K562 (cell line): Measurements from ENCODE around the gene ST6GALNAC2. TPM values are rescaled to one million over a fixed set of nuclear protein-coding genes. Genes with fewer than 3 reads are reported as not detected.

Source experiments
- EHMT2 ChIP-seq: fragments of 450-650 bp; IDR thresholded peaks from 2 replicates; pipeline ENCODE4 v1.6.1; 2018; ENCODE audit warnings: antibody characterized with exemption
- ELK3 ChIP-seq: fragments of 450-650 bp; formaldehyde crosslinking; IDR thresholded peaks from 2 replicates; pipeline ENCODE4 v1.4.0; 2020; ENCODE audit warnings: mild to moderate bottlenecking
- HDAC2 ChIP-seq: fragments of 450-650 bp; IDR thresholded peaks from 2 replicates; pipeline ENCODE4 v1.6.1; 2016; ENCODE audit warnings: mild to moderate bottlenecking
- HNRNPUL1 ChIP-seq: fragments of 200-400 bp; formaldehyde crosslinking; IDR thresholded peaks from 2 replicates; pipeline ENCODE4 v1.6.1; 2017; ENCODE audit warnings: low read length
- KDM5B ChIP-seq: fragments of 200-600 bp; sonication (generic); IDR thresholded peaks from 2 replicates; pipeline ENCODE4 v1.6.1; 2012; ENCODE audit warnings: low read depth, mild to moderate bottlenecking, moderate library complexity, low read length, control low read depth, inconsistent platforms; ENCODE audit not compliant: insufficient replicate concordance
- KLF10 ChIP-seq: fragments of 250-450 bp; sonication (Bioruptor Pico); IDR thresholded peaks from 2 replicates; pipeline ENCODE4 v1.6.1; 2021; ENCODE audit warnings: matching md5 sums
- NFXL1 ChIP-seq: fragments of 450-650 bp; formaldehyde crosslinking; IDR thresholded peaks from 2 replicates; pipeline ENCODE4 v1.4.0; 2021; ENCODE audit warnings: mild to moderate bottlenecking
- PKNOX1 ChIP-seq: fragments of 450-650 bp; IDR thresholded peaks from 2 replicates; pipeline ENCODE4 v1.6.1; 2016
- POLR2G ChIP-seq: fragments of 200-400 bp; formaldehyde crosslinking; IDR thresholded peaks from 2 replicates; pipeline ENCODE4 v1.6.1; 2017; ENCODE audit warnings: low read depth, mild to moderate bottlenecking, antibody characterized with exemption, low read length, moderate library complexity
- RUNX1 ChIP-seq: sonication (generic); IDR thresholded peaks from 2 replicates; pipeline ENCODE4 v1.6.1; 2016; ENCODE audit warnings: antibody characterized with exemption, low read depth
- SP1 ChIP-seq: sonication (generic); formaldehyde crosslinking; IDR thresholded peaks from 2 replicates; pipeline ENCODE4 v1.8.1; 2022; ENCODE audit warnings: mild to moderate bottlenecking, missing genetic modification reagents
- SP2 ChIP-seq: IDR thresholded peaks from 2 replicates; pipeline ENCODE4 v1.6.1; 2011; ENCODE audit warnings: mild to moderate bottlenecking, low read depth, low read length, moderate library complexity; ENCODE audit not compliant: poor library complexity, severe bottlenecking; ENCODE audit errors: extremely low read depth
- SRSF1 ChIP-seq: fragments of 200-400 bp; formaldehyde crosslinking; IDR thresholded peaks from 2 replicates; pipeline ENCODE4 v1.6.1; 2017; ENCODE audit warnings: mild to moderate bottlenecking, low read depth, low read length, moderate library complexity
- VEZF1 ChIP-seq: fragments of 200-800 bp; sonication (Bioruptor generic); IDR thresholded peaks from 2 replicates; pipeline ENCODE4 v1.6.1; 2017; ENCODE audit warnings: missing genetic modification characterization, missing compliant biosample characterization
- ZFP36 ChIP-seq: fragments of 150-350 bp; IDR thresholded peaks from 2 replicates; pipeline ENCODE4 v1.6.1; 2018; ENCODE audit warnings: low read length, low read depth; ENCODE audit not compliant: partially characterized antibody
- ZNF282 ChIP-seq: sonication (generic); formaldehyde crosslinking; IDR thresholded peaks from 2 replicates; pipeline ENCODE4 v1.8.1; 2023; ENCODE audit warnings: missing genetic modification reagents
- ZNF586 ChIP-seq: fragments of 450-650 bp; formaldehyde crosslinking; conservative IDR thresholded peaks from 2 replicates; pipeline ENCODE4 v1.4.0; 2020; ENCODE audit warnings: mild to moderate bottlenecking, moderate library complexity
- polyA plus RNA-seq, 8 experiments: library from polyadenylated mRNA; depleted of rRNA in 4 of 8; stranded (reverse) in 5 of 8; unstranded in 3 of 8; fragments of >200 nt; fragmentation: Nextera tagmentation in 2 of 8; fragmentation: Illumina TruSeq in 1 of 8; extraction: Ambion mirVana in 2 of 8; extraction: Trizol in 1 of 8; gene quantifications; 2 replicates each; pipeline versions ENCODE4 v1.2.1 to v1.2.3, GENCODE V29; 2011 to 2014; ENCODE audit warnings: inconsistent platforms in 1 of 8, missing spikeins in 1 of 8
- total RNA-seq, 7 experiments: library from RNA; depleted of rRNA in 6 of 7; stranded (reverse); fragments of >200 nt in 6 of 7; fragmentation: Illumina TruSeq in 2 of 7; extraction: Trizol in 2 of 7; gene quantifications; 2 replicates each; pipeline versions ENCODE4 v1.2.1 to v1.2.3, GENCODE V29; 2011 to 2021; ENCODE audit warnings: low replicate concordance in 1 of 7
- TF ChIP-seq, protein P1 (sequence below): fragments of 450-650 bp; IDR thresholded peaks from 2 replicates; pipeline ENCODE4 v1.6.1; 2016; ENCODE audit warnings: mild to moderate bottlenecking
- TF ChIP-seq, protein P2 (sequence below): sonication (generic); formaldehyde crosslinking; IDR thresholded peaks from 2 replicates; pipeline ENCODE4 v1.8.1; 2023; ENCODE audit warnings: mild to moderate bottlenecking, missing genetic modification reagents, moderate library complexity
- TF ChIP-seq, protein P3 (sequence below): conservative IDR thresholded peaks from 2 replicates; pipeline ENCODE4 v1.6.1; 2011; ENCODE audit warnings: low read depth, mild to moderate bottlenecking, low read length; ENCODE audit not compliant: control insufficient read depth

The ST6GALNAC2 gene
- total and polyA plus RNA-seq, 9 of the 15 experiments (the other 6 are each of a cell fraction or from before 2014, with no cell fraction given), result 0.18 TPM; not detected in 8

DNA sequence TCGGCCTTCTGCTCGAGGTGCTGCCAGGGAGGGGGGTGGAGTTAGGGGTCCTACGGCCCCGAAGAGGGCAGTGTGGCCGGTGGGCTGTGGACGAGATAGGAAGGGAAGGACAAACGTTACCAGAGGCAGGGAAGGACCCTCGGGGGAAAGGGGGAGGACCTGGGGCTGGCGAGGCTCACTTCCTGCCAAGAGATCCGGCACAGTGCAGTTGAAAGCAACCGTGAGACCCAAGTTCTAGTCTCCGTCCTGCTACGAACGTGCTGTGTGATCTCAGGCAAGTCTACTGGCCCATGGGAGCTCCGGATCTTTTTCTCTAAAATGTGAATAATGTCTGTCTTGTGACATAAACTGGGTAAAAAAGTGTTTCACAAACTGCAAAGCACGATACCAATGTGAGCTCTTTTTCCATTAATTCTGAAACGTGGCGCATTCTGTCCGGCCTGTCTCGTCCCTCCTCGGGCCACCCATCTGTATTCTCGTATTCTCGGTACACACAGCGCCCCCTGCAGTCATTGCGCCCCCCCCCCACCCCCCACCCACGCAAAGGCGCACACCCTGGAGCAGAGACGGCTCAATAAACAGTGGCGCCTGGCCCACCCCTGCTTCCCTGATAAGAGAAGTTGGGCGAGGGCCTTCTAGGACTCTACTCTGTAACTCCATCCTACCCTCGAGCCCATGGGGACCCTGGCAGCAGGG lies 57.0 kb downstream of the ST6GALNAC2 start (continued):
- TF ChIP-seq SP1 (no peak), ZNF282 (CRISPR knock-in tag) (no peak), SRSF1 (no peak), KLF10 (no peak), NFXL1 (no peak), RUNX1 (no peak), KDM5B (peak; percentile 26), ZNF586 (no peak), HNRNPUL1 (no peak), PKNOX1 (no peak), HDAC2 (peak; percentile 23; the same call in 1 of the 2 replicates), POLR2G (no peak; the same call in 1 of the 2 replicates), SP2 (no peak), EHMT2 (no peak), VEZF1 (CRISPR knock-in tag) (peak; percentile 85), ZFP36 (no peak), ELK3 (no peak)
- TF ChIP-seq, protein P1, sequence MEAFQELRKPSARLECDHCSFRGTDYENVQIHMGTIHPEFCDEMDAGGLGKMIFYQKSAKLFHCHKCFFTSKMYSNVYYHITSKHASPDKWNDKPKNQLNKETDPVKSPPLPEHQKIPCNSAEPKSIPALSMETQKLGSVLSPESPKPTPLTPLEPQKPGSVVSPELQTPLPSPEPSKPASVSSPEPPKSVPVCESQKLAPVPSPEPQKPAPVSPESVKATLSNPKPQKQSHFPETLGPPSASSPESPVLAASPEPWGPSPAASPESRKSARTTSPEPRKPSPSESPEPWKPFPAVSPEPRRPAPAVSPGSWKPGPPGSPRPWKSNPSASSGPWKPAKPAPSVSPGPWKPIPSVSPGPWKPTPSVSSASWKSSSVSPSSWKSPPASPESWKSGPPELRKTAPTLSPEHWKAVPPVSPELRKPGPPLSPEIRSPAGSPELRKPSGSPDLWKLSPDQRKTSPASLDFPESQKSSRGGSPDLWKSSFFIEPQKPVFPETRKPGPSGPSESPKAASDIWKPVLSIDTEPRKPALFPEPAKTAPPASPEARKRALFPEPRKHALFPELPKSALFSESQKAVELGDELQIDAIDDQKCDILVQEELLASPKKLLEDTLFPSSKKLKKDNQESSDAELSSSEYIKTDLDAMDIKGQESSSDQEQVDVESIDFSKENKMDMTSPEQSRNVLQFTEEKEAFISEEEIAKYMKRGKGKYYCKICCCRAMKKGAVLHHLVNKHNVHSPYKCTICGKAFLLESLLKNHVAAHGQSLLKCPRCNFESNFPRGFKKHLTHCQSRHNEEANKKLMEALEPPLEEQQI, result no peak
- TF ChIP-seq, protein P2, sequence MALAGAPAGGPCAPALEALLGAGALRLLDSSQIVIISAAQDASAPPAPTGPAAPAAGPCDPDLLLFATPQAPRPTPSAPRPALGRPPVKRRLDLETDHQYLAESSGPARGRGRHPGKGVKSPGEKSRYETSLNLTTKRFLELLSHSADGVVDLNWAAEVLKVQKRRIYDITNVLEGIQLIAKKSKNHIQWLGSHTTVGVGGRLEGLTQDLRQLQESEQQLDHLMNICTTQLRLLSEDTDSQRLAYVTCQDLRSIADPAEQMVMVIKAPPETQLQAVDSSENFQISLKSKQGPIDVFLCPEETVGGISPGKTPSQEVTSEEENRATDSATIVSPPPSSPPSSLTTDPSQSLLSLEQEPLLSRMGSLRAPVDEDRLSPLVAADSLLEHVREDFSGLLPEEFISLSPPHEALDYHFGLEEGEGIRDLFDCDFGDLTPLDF (CRISPR knock-in tag), result no peak
- TF ChIP-seq, protein P3, sequence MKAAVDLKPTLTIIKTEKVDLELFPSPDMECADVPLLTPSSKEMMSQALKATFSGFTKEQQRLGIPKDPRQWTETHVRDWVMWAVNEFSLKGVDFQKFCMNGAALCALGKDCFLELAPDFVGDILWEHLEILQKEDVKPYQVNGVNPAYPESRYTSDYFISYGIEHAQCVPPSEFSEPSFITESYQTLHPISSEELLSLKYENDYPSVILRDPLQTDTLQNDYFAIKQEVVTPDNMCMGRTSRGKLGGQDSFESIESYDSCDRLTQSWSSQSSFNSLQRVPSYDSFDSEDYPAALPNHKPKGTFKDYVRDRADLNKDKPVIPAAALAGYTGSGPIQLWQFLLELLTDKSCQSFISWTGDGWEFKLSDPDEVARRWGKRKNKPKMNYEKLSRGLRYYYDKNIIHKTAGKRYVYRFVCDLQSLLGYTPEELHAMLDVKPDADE, result no peak
